ENCODE results near the gene NHERF1. TPM values are rescaled to one million over a fixed set of nuclear protein-coding genes. Genes with fewer than 3 reads are reported as not detected.

The NHERF1 gene
- total and polyA plus RNA-seq, 2 donors (not counting 3 experiments of a cell fraction or from before 2014, with no cell fraction given): 24.4 to 26.9 TPM

GRCh38 chr17:74777901-74778515 is 29.6 kb downstream of the NHERF1 start:
- H3K27me3 ChIP-seq (ENCODE audit: control insufficient read depth in 2 of 2, insufficient read depth in 2 of 2, low read length in 2 of 2): no peaks in the 10 kb centered on the region
- peaks cover 7% of the 10 kb centered on the region for H3K4me1 ChIP-seq (ENCODE audit: control insufficient read depth, extremely low read depth, insufficient read depth, low read length)
- H3K4me2 ChIP-seq (ENCODE audit: insufficient read depth, low read length): no peak overlapping the region
- H3K4me3 ChIP-seq (replicated peaks in 1 of 3; ENCODE audit: insufficient read depth in 1 of 3, low read depth in 1 of 3, low read length in 3 of 3): no peak overlapping the region
- H3K27ac ChIP-seq (ENCODE audit: insufficient read depth, low read depth, low read length): no peak overlapping the region
- H2AFZ ChIP-seq (ENCODE audit: low read depth, low read length): no peak overlapping the region
- BruUV-seq (replicated peaks): TSS peak; percentile 26
- intact Hi-C loops (cut with micrococcal nuclease) (loop anchor here (5.0 kb wide), 1 partner anchor 94 kb away; the partner anchor contains the start of gene FDXR), dilution Hi-C loops (cut with MboI; ENCODE audit: extremely low pct_ligation_motif_present, low sequenced_read_pairs) (no loop called here)
- no peaks in the 10 kb centered on the region for H3K9me1 ChIP-seq (replicated peaks; ENCODE audit: control insufficient read depth, extremely low read depth, insufficient read depth, low read length)
- H3K79me2 ChIP-seq (ENCODE audit: control insufficient read depth, insufficient read depth, low read length): peaks cover 21% of the 10 kb centered on the region
- DNase-seq (ENCODE audit: low read depth, low spot score): no peak
- POLR2A ChIA-PET: no interaction called here
- no peaks in the 10 kb centered on the region for H4K20me1 ChIP-seq (replicated peaks; ENCODE audit: control insufficient read depth, extremely low read depth, insufficient read depth, low read length)
- no peaks in the 10 kb centered on the region for H3K9me3 ChIP-seq (replicated peaks; ENCODE audit: control insufficient read depth, insufficient read depth, low read length)
- H3K9ac ChIP-seq (replicated peaks; ENCODE audit: extremely low read depth, insufficient read depth, low read length): no peak overlapping the region
- no peak for FAIRE-seq
- TF ChIP-seq GATA2 (IDR thresholded peaks at IDR 0.05; ENCODE audit: insufficient read depth, insufficient read length, low read depth, low read length) (no peak), POLR2A (IDR thresholded peaks at IDR 0.05; ENCODE audit: low read depth, low read length) (no peak), JUN (IDR thresholded peaks at IDR 0.05; ENCODE audit: borderline replicate concordance, insufficient read depth, insufficient read length, low read depth) (no peak), MAX (IDR thresholded peaks at IDR 0.05; ENCODE audit: insufficient read depth, insufficient read length) (no peak), MYC (IDR thresholded peaks at IDR 0.05; ENCODE audit: low read depth, low read length) (no peak), POLR2AphosphoS5 (IDR thresholded peaks at IDR 0.05; ENCODE audit: insufficient read depth, low read depth, low read length) (no peak), EZH2 (IDR thresholded peaks at IDR 0.05; ENCODE audit: borderline replicate concordance, low read depth, low read length, severe bottlenecking) (no peak), FOS (IDR thresholded peaks at IDR 0.05; ENCODE audit: borderline replicate concordance, insufficient read depth, low read length) (no peak)
- TF ChIP-seq, protein P1, sequence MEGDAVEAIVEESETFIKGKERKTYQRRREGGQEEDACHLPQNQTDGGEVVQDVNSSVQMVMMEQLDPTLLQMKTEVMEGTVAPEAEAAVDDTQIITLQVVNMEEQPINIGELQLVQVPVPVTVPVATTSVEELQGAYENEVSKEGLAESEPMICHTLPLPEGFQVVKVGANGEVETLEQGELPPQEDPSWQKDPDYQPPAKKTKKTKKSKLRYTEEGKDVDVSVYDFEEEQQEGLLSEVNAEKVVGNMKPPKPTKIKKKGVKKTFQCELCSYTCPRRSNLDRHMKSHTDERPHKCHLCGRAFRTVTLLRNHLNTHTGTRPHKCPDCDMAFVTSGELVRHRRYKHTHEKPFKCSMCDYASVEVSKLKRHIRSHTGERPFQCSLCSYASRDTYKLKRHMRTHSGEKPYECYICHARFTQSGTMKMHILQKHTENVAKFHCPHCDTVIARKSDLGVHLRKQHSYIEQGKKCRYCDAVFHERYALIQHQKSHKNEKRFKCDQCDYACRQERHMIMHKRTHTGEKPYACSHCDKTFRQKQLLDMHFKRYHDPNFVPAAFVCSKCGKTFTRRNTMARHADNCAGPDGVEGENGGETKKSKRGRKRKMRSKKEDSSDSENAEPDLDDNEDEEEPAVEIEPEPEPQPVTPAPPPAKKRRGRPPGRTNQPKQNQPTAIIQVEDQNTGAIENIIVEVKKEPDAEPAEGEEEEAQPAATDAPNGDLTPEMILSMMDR (IDR thresholded peaks at IDR 0.05; ENCODE audit: extremely low read depth in 1 of 2, insufficient read depth in 1 of 2, low read depth in 1 of 2, low read length in 2 of 2): no peak
- CTCF ChIA-PET: interaction anchor here (0.5 to 5.5 kb wide), 3 partner anchors 33 to 83 kb away, joined by 3 to 29 read pairs (median 11); partner anchors contain the start of gene GRIN2C
- peaks cover 0 to 8% of the 10 kb centered on the region in 2 experiments for H3K36me3 ChIP-seq (ENCODE audit: control insufficient read depth in 2 of 2, extremely low read depth in 1 of 2, insufficient read depth in 2 of 2, low read length in 2 of 2)
